ENCODE data around the gene DDX46.

DNA sequence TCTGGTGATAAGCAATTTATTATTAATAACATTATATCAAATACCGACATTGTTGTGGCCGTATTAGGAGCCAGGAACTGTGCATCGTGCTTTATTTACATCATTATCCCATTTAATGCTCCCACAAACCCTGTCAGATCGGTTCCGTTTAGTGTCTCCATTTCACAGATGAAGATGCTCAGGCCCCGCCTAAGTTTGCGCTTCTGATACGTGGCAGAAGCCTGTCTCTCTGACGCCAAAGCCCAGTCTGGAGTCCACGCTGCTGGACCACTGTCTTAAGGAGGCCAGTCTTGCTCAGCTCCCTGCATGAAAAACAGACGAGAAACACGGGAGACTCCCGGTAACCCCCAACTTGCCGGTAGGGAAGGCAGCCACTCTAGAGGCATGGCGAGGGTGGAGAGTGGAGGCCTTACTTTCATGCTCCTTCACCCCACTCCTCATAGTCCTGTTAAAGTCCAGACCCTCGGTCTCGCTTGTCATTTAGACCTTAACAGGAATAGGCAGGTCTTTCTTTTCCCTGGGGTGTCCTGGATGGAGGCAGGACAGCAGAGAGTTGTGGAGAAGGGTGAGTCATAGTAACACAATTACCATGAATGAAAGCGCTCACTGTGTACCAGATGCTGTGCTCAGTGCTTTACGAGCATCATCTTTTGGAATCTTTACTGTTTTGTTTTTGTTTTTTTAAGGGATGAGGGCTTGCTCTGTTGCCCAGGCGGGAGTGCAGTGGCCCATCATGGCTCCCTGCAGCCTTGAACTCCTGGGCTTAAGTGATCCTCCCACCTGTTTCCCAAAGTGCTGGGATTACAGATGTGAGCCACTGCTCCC is 116.5 kb downstream of the DDX46 start:
- TF ChIP-seq, protein P1, sequence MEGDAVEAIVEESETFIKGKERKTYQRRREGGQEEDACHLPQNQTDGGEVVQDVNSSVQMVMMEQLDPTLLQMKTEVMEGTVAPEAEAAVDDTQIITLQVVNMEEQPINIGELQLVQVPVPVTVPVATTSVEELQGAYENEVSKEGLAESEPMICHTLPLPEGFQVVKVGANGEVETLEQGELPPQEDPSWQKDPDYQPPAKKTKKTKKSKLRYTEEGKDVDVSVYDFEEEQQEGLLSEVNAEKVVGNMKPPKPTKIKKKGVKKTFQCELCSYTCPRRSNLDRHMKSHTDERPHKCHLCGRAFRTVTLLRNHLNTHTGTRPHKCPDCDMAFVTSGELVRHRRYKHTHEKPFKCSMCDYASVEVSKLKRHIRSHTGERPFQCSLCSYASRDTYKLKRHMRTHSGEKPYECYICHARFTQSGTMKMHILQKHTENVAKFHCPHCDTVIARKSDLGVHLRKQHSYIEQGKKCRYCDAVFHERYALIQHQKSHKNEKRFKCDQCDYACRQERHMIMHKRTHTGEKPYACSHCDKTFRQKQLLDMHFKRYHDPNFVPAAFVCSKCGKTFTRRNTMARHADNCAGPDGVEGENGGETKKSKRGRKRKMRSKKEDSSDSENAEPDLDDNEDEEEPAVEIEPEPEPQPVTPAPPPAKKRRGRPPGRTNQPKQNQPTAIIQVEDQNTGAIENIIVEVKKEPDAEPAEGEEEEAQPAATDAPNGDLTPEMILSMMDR (IDR thresholded peaks at IDR 0.05), result no peak
- no peak for TF ChIP-seq POLR2A (IDR thresholded peaks at IDR 0.05)

Measured in testis (tissue), 2 donors.